Gastroesophageal sphincter (tissue), 4 donors: Measurements from ENCODE around the gene ATG4C. TPM values are rescaled to one million over a fixed set of nuclear protein-coding genes. Genes with fewer than 3 reads are reported as not detected.
"Not testable (repeated sequence)": the region's sequence is repeated elsewhere in the genome, so short reads cannot be mapped to it uniquely, and the experiment has no call there.

Experiments
- ATAC-seq: fragments of 150-250 bp; one replicate; pipeline ENCODE4 v1.9.1; 2016; ENCODE audit warnings: mild to moderate bottlenecking, moderate library complexity
- H3K27ac ChIP-seq, 4 donors: fragments of 200-600 bp; sonication (generic) in 3 of 4; 1 replicate in 3 of 4; 2 replicates in 1 of 4; pipeline ENCODE4 v1.5.1; 2016 to 2019
- H3K27me3 ChIP-seq: fragments of 200-600 bp; sonication (generic); one replicate; pipeline ENCODE4 v1.5.1; 2019
- H3K36me3 ChIP-seq, 2 donors: fragments of 200-600 bp; sonication (generic); one replicate each; pipeline ENCODE4 v1.5.1; 2019; ENCODE audit warnings: control low read depth in 1 of 2
- H3K4me1 ChIP-seq, 3 donors: fragments of 200-600 bp; sonication (generic); 1 replicate in 2 of 3; 2 replicates in 1 of 3; pipeline ENCODE4 v1.5.1; 2016 to 2019; ENCODE audit warnings: control low read depth in 2 of 3
- H3K4me3 ChIP-seq, 2 donors: fragments of 200-600 bp; sonication (generic); one replicate each; pipeline ENCODE4 v1.5.1; 2019; ENCODE audit warnings: mild to moderate bottlenecking in 1 of 2, moderate library complexity in 1 of 2
- H3K9me3 ChIP-seq, 3 donors: fragments of 200-600 bp; sonication (generic); one replicate each; pipeline ENCODE4 v1.5.1; 2017 to 2019; ENCODE audit warnings: control low read depth in 2 of 3
- CTCF ChIP-seq, 4 experiments: fragments of 200-600 bp in 2 of 4; fragments of 450-650 bp in 2 of 4; sonication (generic) in 1 of 4; IDR thresholded peaks; one replicate each; pipeline ENCODE4 v1.5.1; 2017 to 2019; ENCODE audit warnings: antibody characterized with exemption in 4 of 4, mild to moderate bottlenecking in 2 of 4, moderate library complexity in 2 of 4
- EP300 ChIP-seq: sonication (generic); formaldehyde crosslinking; IDR thresholded peaks from one replicate; pipeline ENCODE4 v1.6.1; 2017; ENCODE audit warnings: antibody characterized with exemption, mild to moderate bottlenecking
- POLR2A ChIP-seq, 2 donors: fragments of 450-650 bp; IDR thresholded peaks; one replicate each; pipeline ENCODE4 v1.6.1; 2017; ENCODE audit warnings: antibody characterized with exemption in 2 of 2, mild to moderate bottlenecking in 2 of 2, moderate library complexity in 1 of 2
- POLR2AphosphoS5 ChIP-seq: sonication (generic); formaldehyde crosslinking; IDR thresholded peaks from one replicate; pipeline ENCODE4 v1.6.1; 2017; ENCODE audit warnings: antibody characterized with exemption
- WGBS, 2 donors: methylation state at CpG; one replicate each; pipeline ENCODE4 v1.1.5; 2018; ENCODE audit warnings: low coverage in 1 of 2; 5-methylcytosine and 5-hydroxymethylcytosine counted together
- total RNA-seq, 4 donors: library from RNA; depleted of rRNA; stranded (reverse); fragments of >200 nt; gene quantifications; one replicate each; pipeline ENCODE4 v1.1.0, GENCODE V29; 2016

ATG4C gene
- total RNA-seq, 4 donors from 2014 or later = 6.1 to 10.1 (median 8.7) TPM

- no peak overlapping the region for H3K4me3 ChIP-seq
- no peak for TF ChIP-seq CTCF (IDR thresholded peaks at IDR 0.05)
- TF ChIP-seq POLR2AphosphoS5 = no peak
- TF ChIP-seq EP300 = no peak
- no peak for TF ChIP-seq POLR2A (IDR thresholded peaks at IDR 0.05)
- 46 to 49% methylated on average over 3 of the region's 4 CpGs for WGBS, 2 donors
These were observed 18.0 kb upstream of the ATG4C start for GRCh38 chr1:62765981-62766380.

GRCh38 chr1:62768551-62768950, 15.4 kb upstream of the ATG4C start:
- H3K27ac ChIP-seq, ATAC-seq, H3K27me3 ChIP-seq, H3K4me1 ChIP-seq, H3K36me3 ChIP-seq, H3K4me3 ChIP-seq: not testable (repeated sequence)
- 85 to 86% methylated on average over 8 to 11 of the region's 11 CpGs for whole genome bisulfite sequencing, 2 donors
- H3K9me3 ChIP-seq = peaks cover 0 to 12% (median 0%) of the 10 kb centered on the region in 3 donors

More at GRCh38 chr1:62765981-62766380, 18.0 kb upstream of the ATG4C start:
- no peak overlapping the region for H3K27ac ChIP-seq
- H3K36me3 ChIP-seq = no peaks in the 10 kb centered on the region
- no peak for ATAC-seq
- H3K9me3 ChIP-seq = no peaks in the 10 kb centered on the region
- H3K4me1 ChIP-seq = no peaks in the 10 kb centered on the region
- H3K27me3 ChIP-seq = no peaks in the 10 kb centered on the region

- 100% methylated on average over 1 of the region's 1 CpG for WGBS, 2 donors
These were observed 11.2 kb upstream of the ATG4C start for GRCh38 chr1:62772607-62773295.

DNA sequence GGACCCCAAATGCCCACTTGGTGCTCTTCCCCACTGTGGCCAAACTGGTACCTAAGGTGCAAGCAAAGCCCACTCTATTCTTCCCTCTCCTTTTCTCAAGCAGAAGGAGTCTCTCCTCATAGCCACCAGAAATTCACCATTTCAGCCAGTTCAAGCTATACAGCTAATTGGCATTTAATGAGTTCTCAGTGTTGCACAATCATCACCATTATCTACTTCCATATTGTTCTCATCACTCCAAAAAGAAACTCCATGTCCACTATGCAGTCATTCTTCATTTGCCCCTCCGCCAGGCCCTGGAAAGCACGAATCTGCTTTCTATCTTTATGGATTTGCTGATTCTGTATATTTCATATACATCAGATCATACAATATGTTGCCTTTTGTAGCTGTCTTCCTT, 9.9 kb upstream of the ATG4C start:
- no peak overlapping the region for H3K4me3 ChIP-seq
- ATAC-seq = no peak
- H3K9me3 ChIP-seq = peaks cover 0 to 13% (median 0%) of the 10 kb centered on the region in 3 donors
- no peaks in the 10 kb centered on the region for H3K36me3 ChIP-seq
- H3K4me1 ChIP-seq = no peaks in the 10 kb centered on the region
- H3K27ac ChIP-seq = no peak overlapping the region
- no peak for TF ChIP-seq POLR2A (IDR thresholded peaks at IDR 0.05)
- TF ChIP-seq POLR2AphosphoS5 = no peak
- no peak for TF ChIP-seq EP300
- TF ChIP-seq CTCF (IDR thresholded peaks at IDR 0.05) = no peak
- 73 to 77% methylated on average over 2 of the region's 2 CpGs for WGBS, 2 donors
- no peaks in the 10 kb centered on the region for H3K27me3 ChIP-seq

More at GRCh38 chr1:62772607-62773295, 11.2 kb upstream of the ATG4C start:
- H3K4me3 ChIP-seq = no peak overlapping the region
- TF ChIP-seq POLR2AphosphoS5 (no peak), EP300 (no peak), CTCF (IDR thresholded peaks at IDR 0.05) (no peak), POLR2A (IDR thresholded peaks at IDR 0.05) (no peak)
- no peaks in the 10 kb centered on the region for H3K4me1 ChIP-seq
- ATAC-seq = no peak
- no peaks in the 10 kb centered on the region for H3K36me3 ChIP-seq
- no peaks in the 10 kb centered on the region for H3K27me3 ChIP-seq
- H3K9me3 ChIP-seq = peaks cover 0 to 13% (median 0%) of the 10 kb centered on the region in 3 donors
- H3K27ac ChIP-seq = no peak overlapping the region

DNA sequence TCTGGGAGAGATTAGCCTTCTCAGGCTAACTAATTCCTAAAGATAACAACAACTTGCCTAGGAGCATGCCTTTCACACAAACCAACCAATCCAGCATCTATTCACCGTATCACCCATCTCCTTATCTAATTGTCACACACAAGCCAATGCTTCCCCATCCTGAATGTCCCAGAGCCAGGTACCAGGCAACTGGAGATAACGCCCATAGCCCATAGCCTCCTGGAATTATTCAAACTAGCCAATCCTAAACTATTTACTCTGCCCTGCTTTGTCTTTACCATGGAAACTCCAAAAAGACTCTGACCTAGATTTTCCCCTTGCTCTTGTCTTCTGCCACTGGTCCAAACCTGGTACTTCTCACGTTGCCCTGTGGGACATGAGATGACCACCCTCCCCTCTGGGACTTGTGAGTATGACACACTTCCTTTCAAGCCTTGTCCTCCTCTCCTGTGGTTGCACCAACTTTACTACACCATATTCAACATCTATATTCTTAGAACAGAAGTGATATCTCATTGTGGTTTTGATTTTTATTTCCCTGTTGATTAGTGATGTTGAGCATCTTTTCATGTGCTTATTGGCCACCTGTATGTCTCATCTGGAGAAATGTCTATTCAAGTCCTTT, 8.8 kb upstream of the ATG4C start:
- H3K4me3 ChIP-seq = no peak overlapping the region
- H3K36me3 ChIP-seq = no peaks in the 10 kb centered on the region
- H3K4me1 ChIP-seq = no peaks in the 10 kb centered on the region
- TF ChIP-seq POLR2AphosphoS5 = no peak
- no peak for TF ChIP-seq EP300
- no peak for TF ChIP-seq CTCF (IDR thresholded peaks at IDR 0.05)
- no peak for TF ChIP-seq POLR2A (IDR thresholded peaks at IDR 0.05)
- WGBS, 2 donors = 64 to 83% methylated on average over 1 to 3 of the region's 3 CpGs
- ATAC-seq = no peak
- H3K27me3 ChIP-seq = no peaks in the 10 kb centered on the region
- no peak overlapping the region for H3K27ac ChIP-seq
- peaks cover 0 to 13% (median 0%) of the 10 kb centered on the region in 3 donors for H3K9me3 ChIP-seq
